ENCODE results near the gene GAP43. TPM values are rescaled to one million over a fixed set of nuclear protein-coding genes. Genes with fewer than 3 reads are reported as not detected.

The GAP43 gene
- total RNA-seq, 1 experiment from 2014 or later = 31.6 TPM

DNA sequence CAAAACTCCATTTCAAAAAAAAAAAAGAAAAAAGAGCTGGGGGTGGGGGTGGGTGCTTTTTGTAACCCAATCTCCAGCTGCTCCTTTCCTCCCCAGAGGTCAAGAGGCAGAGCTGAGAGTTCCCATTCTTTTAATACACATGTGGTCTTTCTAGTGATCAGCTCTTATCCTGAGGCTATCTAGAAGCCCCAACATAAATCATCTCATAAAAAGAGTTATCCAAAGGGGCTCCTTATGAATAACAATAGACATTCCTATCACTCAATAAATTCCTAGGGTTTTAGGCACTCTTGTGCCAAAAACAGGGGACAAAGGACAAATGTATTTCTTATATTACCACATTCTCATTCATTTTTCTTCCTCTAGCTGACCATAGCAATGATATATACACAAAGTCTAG lies 25.1 kb upstream of the GAP43 start:
- no TSS peak for BruUV-seq (replicated peaks)
- CTCF ChIA-PET = no interaction called here
- peaks cover 3% of the 10 kb centered on the region for H3K9me3 ChIP-seq (ENCODE audit: low read depth, low read length, poor library complexity, severe bottlenecking)
- DNase-seq (ENCODE audit: low spot score) = no peak
- no peak overlapping the region for H3K27ac ChIP-seq (ENCODE audit: low read depth, low read length, poor library complexity, severe bottlenecking)
- TF ChIP-seq EZH2 (IDR thresholded peaks at IDR 0.05; ENCODE audit: borderline replicate concordance, low read depth, low read length, poor library complexity, severe bottlenecking) = no peak
- TF ChIP-seq, protein P1, sequence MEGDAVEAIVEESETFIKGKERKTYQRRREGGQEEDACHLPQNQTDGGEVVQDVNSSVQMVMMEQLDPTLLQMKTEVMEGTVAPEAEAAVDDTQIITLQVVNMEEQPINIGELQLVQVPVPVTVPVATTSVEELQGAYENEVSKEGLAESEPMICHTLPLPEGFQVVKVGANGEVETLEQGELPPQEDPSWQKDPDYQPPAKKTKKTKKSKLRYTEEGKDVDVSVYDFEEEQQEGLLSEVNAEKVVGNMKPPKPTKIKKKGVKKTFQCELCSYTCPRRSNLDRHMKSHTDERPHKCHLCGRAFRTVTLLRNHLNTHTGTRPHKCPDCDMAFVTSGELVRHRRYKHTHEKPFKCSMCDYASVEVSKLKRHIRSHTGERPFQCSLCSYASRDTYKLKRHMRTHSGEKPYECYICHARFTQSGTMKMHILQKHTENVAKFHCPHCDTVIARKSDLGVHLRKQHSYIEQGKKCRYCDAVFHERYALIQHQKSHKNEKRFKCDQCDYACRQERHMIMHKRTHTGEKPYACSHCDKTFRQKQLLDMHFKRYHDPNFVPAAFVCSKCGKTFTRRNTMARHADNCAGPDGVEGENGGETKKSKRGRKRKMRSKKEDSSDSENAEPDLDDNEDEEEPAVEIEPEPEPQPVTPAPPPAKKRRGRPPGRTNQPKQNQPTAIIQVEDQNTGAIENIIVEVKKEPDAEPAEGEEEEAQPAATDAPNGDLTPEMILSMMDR (conservative IDR thresholded peaks at IDR 0.05; ENCODE audit: low read depth, low read length) = no peak
- no peaks in the 10 kb centered on the region for H3K4me1 ChIP-seq (ENCODE audit: insufficient read depth, low read length, poor library complexity, severe bottlenecking)
- H3K36me3 ChIP-seq (ENCODE audit: insufficient read depth, low read length, poor library complexity, severe bottlenecking) = no peaks in the 10 kb centered on the region
- no peak overlapping the region for H3K4me3 ChIP-seq (ENCODE audit: low read depth, low read length, poor library complexity, severe bottlenecking)
- POLR2A ChIA-PET (ENCODE audit: low non-redundant PET) = no interaction called here
- intact Hi-C loops (cut with micrococcal nuclease; ENCODE audit: unreplicated experiment) = no loop called here
- H3K27me3 ChIP-seq (replicated peaks; ENCODE audit: insufficient read depth, low read depth, low read length, poor library complexity) = no peaks in the 10 kb centered on the region

DNA sequence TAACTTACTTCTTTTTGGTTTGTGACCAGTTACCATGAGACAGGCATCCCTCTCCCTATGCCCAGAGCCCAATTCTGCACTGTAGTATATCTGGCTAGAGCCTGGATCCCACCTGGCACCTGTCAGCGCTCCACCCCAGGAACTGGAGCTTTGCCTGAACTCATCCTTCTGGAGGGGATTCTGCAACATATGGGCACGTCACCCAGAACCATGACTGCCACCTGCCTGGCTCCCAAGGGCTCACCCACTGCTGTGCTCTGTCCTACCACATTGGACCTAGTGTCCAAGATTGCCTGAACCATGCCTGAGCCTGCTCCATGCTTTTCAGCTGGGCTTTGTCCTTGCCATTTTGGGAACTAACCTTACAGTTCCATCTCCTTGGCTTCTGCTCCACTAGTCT lies 21.1 kb upstream of the GAP43 start:
- ChIA-PET CTCF (no interaction called here), POLR2A (ENCODE audit: low non-redundant PET) (no interaction called here)
- H3K9me3 ChIP-seq (ENCODE audit: low read depth, low read length, poor library complexity, severe bottlenecking) = no peaks in the 10 kb centered on the region
- H3K36me3 ChIP-seq (ENCODE audit: insufficient read depth, low read length, poor library complexity, severe bottlenecking) = no peaks in the 10 kb centered on the region
- no peak overlapping the region for H3K27ac ChIP-seq (ENCODE audit: low read depth, low read length, poor library complexity, severe bottlenecking)
- H3K27me3 ChIP-seq (replicated peaks; ENCODE audit: insufficient read depth, low read depth, low read length, poor library complexity) = no peaks in the 10 kb centered on the region
- DNase-seq (ENCODE audit: low spot score) = no peak
- no peak overlapping the region for H3K4me3 ChIP-seq (ENCODE audit: low read depth, low read length, poor library complexity, severe bottlenecking)
- no peak for TF ChIP-seq EZH2 (IDR thresholded peaks at IDR 0.05; ENCODE audit: borderline replicate concordance, low read depth, low read length, poor library complexity, severe bottlenecking)
- TF ChIP-seq, protein P1 (conservative IDR thresholded peaks at IDR 0.05; ENCODE audit: low read depth, low read length) = no peak
- intact Hi-C loops (cut with micrococcal nuclease; ENCODE audit: unreplicated experiment) = no loop called here
- H3K4me1 ChIP-seq (ENCODE audit: insufficient read depth, low read length, poor library complexity, severe bottlenecking) = no peaks in the 10 kb centered on the region
- no TSS peak for BruUV-seq (replicated peaks)

DNA sequence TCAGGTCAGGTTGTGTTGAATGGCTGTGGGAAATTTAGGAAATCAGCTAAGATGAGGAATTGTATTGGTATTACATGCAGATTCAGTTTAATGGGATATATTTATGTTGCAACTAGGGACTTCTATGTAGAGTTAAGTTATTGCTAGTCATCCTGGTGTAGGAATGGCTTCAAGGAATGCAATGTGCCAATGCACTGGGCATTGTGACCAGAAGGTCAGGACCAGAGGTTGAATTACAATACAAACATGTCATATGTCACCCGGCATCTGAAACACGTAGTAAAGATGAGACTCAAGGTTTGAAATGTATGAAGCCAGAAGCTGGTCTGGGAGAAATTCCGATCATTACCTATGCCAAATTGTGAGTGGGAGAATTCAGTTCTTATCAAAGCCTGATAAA lies 11.7 kb upstream of the GAP43 start:
- BruUV-seq (replicated peaks) = no TSS peak
- TF ChIP-seq, protein P1 (conservative IDR thresholded peaks at IDR 0.05; ENCODE audit: low read depth, low read length) = no peak
- TF ChIP-seq EZH2 (IDR thresholded peaks at IDR 0.05; ENCODE audit: borderline replicate concordance, low read depth, low read length, poor library complexity, severe bottlenecking) = no peak
- no peak for DNase-seq (ENCODE audit: low spot score)
- intact Hi-C loops (cut with micrococcal nuclease; ENCODE audit: unreplicated experiment) = no loop called here
- no peaks in the 10 kb centered on the region for H3K36me3 ChIP-seq (ENCODE audit: insufficient read depth, low read length, poor library complexity, severe bottlenecking)
- CTCF ChIA-PET = no interaction called here
- H3K4me1 ChIP-seq (ENCODE audit: insufficient read depth, low read length, poor library complexity, severe bottlenecking) = no peaks in the 10 kb centered on the region
- H3K9me3 ChIP-seq (ENCODE audit: low read depth, low read length, poor library complexity, severe bottlenecking) = no peaks in the 10 kb centered on the region
- POLR2A ChIA-PET (ENCODE audit: low non-redundant PET) = no interaction called here
- no peak overlapping the region for H3K4me3 ChIP-seq (ENCODE audit: low read depth, low read length, poor library complexity, severe bottlenecking)
- no peaks in the 10 kb centered on the region for H3K27me3 ChIP-seq (replicated peaks; ENCODE audit: insufficient read depth, low read depth, low read length, poor library complexity)
- H3K27ac ChIP-seq (ENCODE audit: low read depth, low read length, poor library complexity, severe bottlenecking) = no peak overlapping the region

Measured in A673 (cell line).